ENCODE results near the gene PODXL.

DNA sequence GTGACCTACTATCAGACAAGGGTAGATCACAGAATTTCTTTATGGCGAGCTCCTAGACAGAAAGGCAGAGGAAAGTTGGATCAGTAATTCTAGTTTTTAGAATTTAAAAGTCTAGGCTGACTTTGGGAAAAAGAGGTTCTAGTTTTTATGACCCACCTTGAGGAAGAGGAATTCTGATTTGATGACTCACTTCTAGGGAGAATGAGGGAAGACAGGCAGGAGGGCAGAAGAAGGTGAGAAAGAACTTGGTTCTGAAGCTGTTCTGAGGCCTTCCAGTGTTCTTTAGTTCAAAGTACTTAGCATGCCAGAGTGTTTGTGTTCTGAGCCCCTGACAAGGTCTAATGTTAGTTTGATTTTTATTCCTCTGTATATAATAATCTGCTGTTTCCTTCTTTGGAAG, 97.2 kb downstream of the PODXL start:
- TF ChIP-seq SIN3A (IDR thresholded peaks at IDR 0.05; ENCODE audit: borderline replicate concordance, insufficient read depth, low read depth, low read length) (no peak), CTCF (IDR thresholded peaks at IDR 0.05) (no peak)
